Testis (tissue), 3 donors: ENCODE results near the gene SIPA1. TPM values are rescaled to one million over a fixed set of nuclear protein-coding genes. Genes with fewer than 3 reads are reported as not detected.
A peak's percentile ranks its signal among the peaks of the same experiment; 100 is the strongest.
"Not testable (repeated sequence)": the region's sequence is repeated elsewhere in the genome, so short reads cannot be mapped to it uniquely, and the experiment has no call there.

ENCODE experiments used
- DNase-seq: peaks from one replicate; pipeline ENCODE4 v3.0.0-alpha.2; 2019
- H3K27ac ChIP-seq, 2 donors: fragments of 200-600 bp; sonication (generic); one replicate each; pipeline ENCODE4 v1.5.1; 2019
- H3K27me3 ChIP-seq: fragments of 200-600 bp; sonication (generic); one replicate; pipeline ENCODE4 v1.5.1; 2019
- H3K36me3 ChIP-seq: fragments of 200-600 bp; sonication (generic); one replicate; pipeline ENCODE4 v1.5.1; 2017; ENCODE audit warnings: low read depth; ENCODE audit errors: missing control alignments
- H3K4me1 ChIP-seq: fragments of 200-600 bp; sonication (generic); one replicate; pipeline ENCODE4 v1.5.1; 2019
- H3K4me3 ChIP-seq, 2 donors: fragments of 200-600 bp; sonication (generic); one replicate each; pipeline ENCODE4 v1.5.1; 2017 to 2019
- H3K9me3 ChIP-seq: fragments of 200-600 bp; sonication (generic); one replicate; pipeline ENCODE4 v1.5.1; 2017
- CTCF ChIP-seq, 3 experiments: fragments of 450-650 bp in 2 of 3; fragments of 200-600 bp in 1 of 3; sonication (generic) in 1 of 3; IDR thresholded peaks; one replicate each; pipeline ENCODE4 v1.5.1; 2016 to 2019; ENCODE audit warnings: antibody characterized with exemption in 3 of 3, mild to moderate bottlenecking in 2 of 3, moderate library complexity in 1 of 3
- POLR2A ChIP-seq: fragments of 450-650 bp; IDR thresholded peaks from one replicate; pipeline ENCODE4 v1.6.1; 2017; ENCODE audit warnings: antibody characterized with exemption, mild to moderate bottlenecking, moderate library complexity
- WGBS, 2 donors: methylation state at CpG; one replicate each; pipeline ENCODE4 v1.1.5; 2018; 5-methylcytosine and 5-hydroxymethylcytosine counted together
- intact Hi-C: fragments of 100-400 bp; cut with DNase I; formaldehyde crosslinking; loops from one replicate; pipeline ENCODE4 v1.15.1; 2023; ENCODE audit warnings: low total_unique reads
- polyA plus RNA-seq: library from polyadenylated mRNA; stranded (reverse); fragments of 350-450 nt; fragmentation: Illumina TruSeq; extraction: RNeasy Lipid Tissue Mini Kit (QIAGEN cat#74804); gene quantifications from one replicate; pipeline ENCODE4 v1.2.3, GENCODE V29; 2014; ENCODE audit warnings: low read depth, low replicate concordance; ENCODE audit not compliant: insufficient read depth
- total RNA-seq, 2 donors: library from RNA; depleted of rRNA; stranded (reverse); fragments of >200 nt; gene quantifications; one replicate each; pipeline ENCODE4 v1.2.3, GENCODE V29; 2016

SIPA1 gene
- total and polyA plus RNA-seq, 3 donors from 2014 or later, result 15.2 to 29.0 (median 23.5) TPM

GRCh38 chr11:65663639-65664200 is 25.8 kb downstream of the SIPA1 start:
- intact Hi-C loops, result no loop called here
- peak; percentile 68 for DNase-seq
- Histone ChIP-seq H3K4me3 (peak overlapping the region; percentile 81 to 93), H3K27ac (peak overlapping the region; percentile 93 to 97), H3K4me1 (peaks cover 18% of the 10 kb centered on the region), H3K9me3 (no peaks in the 10 kb centered on the region), H3K36me3 (no peaks in the 10 kb centered on the region), H3K27me3 (no peaks in the 10 kb centered on the region)
- TF ChIP-seq CTCF (IDR thresholded peaks at IDR 0.05) (no peak), POLR2A (no peak)
- WGBS, 2 donors, result 0% methylated on average over 8 to 15 of the region's 15 CpGs

- Histone ChIP-seq H3K36me3 (no peaks in the 10 kb centered on the region), H3K27me3 (no peaks in the 10 kb centered on the region), H3K9me3 (no peaks in the 10 kb centered on the region), H3K27ac (no peak overlapping the region), H3K4me1 (no peaks in the 10 kb centered on the region), H3K4me3 (no peak overlapping the region)
- no peak for DNase-seq
- intact Hi-C loops, result no loop called here
- no peak for TF ChIP-seq CTCF (IDR thresholded peaks at IDR 0.05)
- no peak for TF ChIP-seq POLR2A
Observed at GRCh38 chr11:65672180-65672860, 34.4 kb downstream of the SIPA1 start.

GRCh38 chr11:65672982-65673381 is 35.1 kb downstream of the SIPA1 start:
- H3K4me1 ChIP-seq, result no peaks in the 10 kb centered on the region
- no peaks in the 10 kb centered on the region for H3K9me3 ChIP-seq
- 88 to 92% methylated on average over 2 of the region's 2 CpGs for WGBS, 2 donors
- H3K36me3 ChIP-seq, result no peaks in the 10 kb centered on the region
- intact Hi-C loops, result no loop called here
- no peak overlapping the region for H3K27ac ChIP-seq
- TF ChIP-seq CTCF (IDR thresholded peaks at IDR 0.05) (no peak), POLR2A (no peak)
- H3K27me3 ChIP-seq, result no peaks in the 10 kb centered on the region
- no peak overlapping the region for H3K4me3 ChIP-seq
- DNase-seq, result no peak

GRCh38 chr11:65680192-65680743 is 42.4 kb downstream of the SIPA1 start:
- H3K4me1 ChIP-seq, result no peaks in the 10 kb centered on the region
- no peak for DNase-seq
- no peak overlapping the region for H3K27ac ChIP-seq
- intact Hi-C loops, result no loop called here
- H3K27me3 ChIP-seq, result no peaks in the 10 kb centered on the region
- no peak for TF ChIP-seq POLR2A
- no peak for TF ChIP-seq CTCF (IDR thresholded peaks at IDR 0.05)
- no peaks in the 10 kb centered on the region for H3K9me3 ChIP-seq
- peak overlapping the region in 1 of 2 donors; percentile 13 for H3K4me3 ChIP-seq
- 62 to 67% methylated on average over 5 of the region's 5 CpGs for WGBS, 2 donors
- no peaks in the 10 kb centered on the region for H3K36me3 ChIP-seq

GRCh38 chr11:65683480-65683879 is 45.6 kb downstream of the SIPA1 start:
- WGBS, 2 donors, result 94 to 96% methylated on average over 6 of the region's 6 CpGs
- H3K36me3 ChIP-seq, H3K4me3 ChIP-seq, H3K27ac ChIP-seq, DNase-seq, intact Hi-C loops, H3K27me3 ChIP-seq, H3K4me1 ChIP-seq, H3K9me3 ChIP-seq: not testable (repeated sequence)
